Measurements from ENCODE around the gene ZNF792. TPM values are rescaled to one million over a fixed set of nuclear protein-coding genes. Genes with fewer than 3 reads are reported as not detected.
A peak's percentile ranks its signal among the peaks of the same experiment; 100 is the strongest.
"Not testable (repeated sequence)": the region's sequence is repeated elsewhere in the genome, so short reads cannot be mapped to it uniquely, and the experiment has no call there.

ZNF792 gene
- total RNA-seq, 1 donor from 2014 or later = 6.8 TPM

- peaks cover 10% of the 10 kb centered on the region for H3K9me3 Mint-ChIP-seq
- H3K4me1 Mint-ChIP-seq (ENCODE audit: low read depth) = peaks cover under 1% of the 10 kb centered on the region
- peaks cover 4% of the 10 kb centered on the region for H3K27me3 Mint-ChIP-seq (ENCODE audit: insufficient read depth)
- no peak overlapping the region for H3K4me3 Mint-ChIP-seq
- H3K27ac Mint-ChIP-seq = no peak overlapping the region
- no peaks in the 10 kb centered on the region for H3K36me3 Mint-ChIP-seq (ENCODE audit: low read depth)
- intact Hi-C loops (cut with micrococcal nuclease) = no loop called here
- DNase-seq (ENCODE audit: low spot score) = no peak
Measured at GRCh38 chr19:34979819-34980640, 16.0 kb upstream of the ZNF792 start.

GRCh38 chr19:34976611-34977010 is 12.6 kb upstream of the ZNF792 start:
- Mint-ChIP-seq H3K9me3 (peaks cover 10% of the 10 kb centered on the region), H3K36me3 (ENCODE audit: low read depth) (no peaks in the 10 kb centered on the region), H3K27ac (no peak overlapping the region), H3K4me3 (no peak overlapping the region), H3K27me3 (ENCODE audit: insufficient read depth) (peaks cover 4% of the 10 kb centered on the region), H3K4me1 (ENCODE audit: low read depth) (peaks cover 13% of the 10 kb centered on the region)
- no peak for DNase-seq (ENCODE audit: low spot score)
- intact Hi-C loops (cut with micrococcal nuclease) = no loop called here

GRCh38 chr19:34975056-34975455 is 11.0 kb upstream of the ZNF792 start:
- H3K36me3 Mint-ChIP-seq (ENCODE audit: low read depth) = no peaks in the 10 kb centered on the region
- no peak overlapping the region for H3K4me3 Mint-ChIP-seq
- no peak overlapping the region for H3K27ac Mint-ChIP-seq
- DNase-seq (ENCODE audit: low spot score) = no peak
- peaks cover 10% of the 10 kb centered on the region for H3K9me3 Mint-ChIP-seq
- intact Hi-C loops (cut with micrococcal nuclease) = no loop called here
- H3K27me3 Mint-ChIP-seq (ENCODE audit: insufficient read depth) = peaks cover 4% of the 10 kb centered on the region
- peaks cover 13% of the 10 kb centered on the region for H3K4me1 Mint-ChIP-seq (ENCODE audit: low read depth)

- Mint-ChIP-seq H3K36me3 (ENCODE audit: low read depth) (no peaks in the 10 kb centered on the region), H3K27ac (no peak overlapping the region)
Measured at GRCh38 chr19:34974646-34975045, 10.6 kb upstream of the ZNF792 start.

GRCh38 chr19:34972163-34972705 is 8.2 kb upstream of the ZNF792 start:
- Mint-ChIP-seq H3K27ac (no peak overlapping the region), H3K36me3 (ENCODE audit: low read depth) (no peaks in the 10 kb centered on the region), H3K9me3 (peaks cover 26% of the 10 kb centered on the region), H3K4me1 (ENCODE audit: low read depth) (peaks cover 13% of the 10 kb centered on the region), H3K27me3 (ENCODE audit: insufficient read depth) (peaks cover 5% of the 10 kb centered on the region), H3K4me3 (no peak overlapping the region)
- intact Hi-C loops (cut with micrococcal nuclease) = no loop called here
- DNase-seq (ENCODE audit: low spot score) = no peak

More at GRCh38 chr19:34974646-34975045, 10.6 kb upstream of the ZNF792 start:
- H3K27me3 Mint-ChIP-seq (ENCODE audit: insufficient read depth) = peaks cover 4% of the 10 kb centered on the region
- no peak overlapping the region for H3K4me3 Mint-ChIP-seq
- peaks cover 13% of the 10 kb centered on the region for H3K4me1 Mint-ChIP-seq (ENCODE audit: low read depth)
- intact Hi-C loops (cut with micrococcal nuclease) = no loop called here
- no peak for DNase-seq (ENCODE audit: low spot score)
- peaks cover 12% of the 10 kb centered on the region for H3K9me3 Mint-ChIP-seq

- DNase-seq (ENCODE audit: low spot score); H3K4me3 Mint-ChIP-seq; H3K27ac Mint-ChIP-seq; H3K36me3 Mint-ChIP-seq (ENCODE audit: low read depth); intact Hi-C loops (cut with micrococcal nuclease); H3K27me3 Mint-ChIP-seq (ENCODE audit: insufficient read depth): not testable (repeated sequence)
- Mint-ChIP-seq H3K4me1 (ENCODE audit: low read depth) (peaks cover 13% of the 10 kb centered on the region), H3K9me3 (peaks cover 31% of the 10 kb centered on the region)
Measured at GRCh38 chr19:34970185-34970780, 6.3 kb upstream of the ZNF792 start.

GRCh38 chr19:34969721-34970120 is 5.7 kb upstream of the ZNF792 start:
- H3K27ac Mint-ChIP-seq = no peak overlapping the region
- H3K27me3 Mint-ChIP-seq (ENCODE audit: insufficient read depth) = peaks cover 5% of the 10 kb centered on the region
- intact Hi-C loops (cut with micrococcal nuclease) = no loop called here
- no peak overlapping the region for H3K4me3 Mint-ChIP-seq
- no peaks in the 10 kb centered on the region for H3K36me3 Mint-ChIP-seq (ENCODE audit: low read depth)
- H3K4me1 Mint-ChIP-seq (ENCODE audit: low read depth) = peaks cover 13% of the 10 kb centered on the region
- DNase-seq (ENCODE audit: low spot score) = no peak
- H3K9me3 Mint-ChIP-seq = peaks cover 31% of the 10 kb centered on the region

GRCh38 chr19:34967551-34967950 is 3.5 kb upstream of the ZNF792 start:
- no peak for DNase-seq (ENCODE audit: low spot score)
- H3K9me3 Mint-ChIP-seq = peaks cover 38% of the 10 kb centered on the region
- peaks cover 1% of the 10 kb centered on the region for H3K27me3 Mint-ChIP-seq (ENCODE audit: insufficient read depth)
- peaks cover 11% of the 10 kb centered on the region for H3K4me1 Mint-ChIP-seq (ENCODE audit: low read depth)
- no peak overlapping the region for H3K4me3 Mint-ChIP-seq
- peaks cover 8% of the 10 kb centered on the region for H3K36me3 Mint-ChIP-seq (ENCODE audit: low read depth)
- no peak overlapping the region for H3K27ac Mint-ChIP-seq
- intact Hi-C loops (cut with micrococcal nuclease) = no loop called here

- H3K4me3 Mint-ChIP-seq = peak overlapping the region; percentile 43
- peaks cover 22% of the 10 kb centered on the region for H3K4me1 Mint-ChIP-seq (ENCODE audit: low read depth)
- peaks cover 55% of the 10 kb centered on the region for H3K9me3 Mint-ChIP-seq
- intact Hi-C loops (cut with micrococcal nuclease); H3K27me3 Mint-ChIP-seq (ENCODE audit: insufficient read depth); H3K27ac Mint-ChIP-seq; DNase-seq (ENCODE audit: low spot score): not testable (repeated sequence)
- H3K36me3 Mint-ChIP-seq (ENCODE audit: low read depth) = peaks cover 27% of the 10 kb centered on the region
Measured at GRCh38 chr19:34965505-34965904, 1.5 kb upstream of the ZNF792 start.

GRCh38 chr19:34964598-34964997 is 569 bp upstream of the ZNF792 start:
- intact Hi-C loops (cut with micrococcal nuclease) = loop anchor here (5.0 kb wide), 2 partner anchors 38 to 192 kb away; partner anchors contain the start of genes GRAMD1A and ZNF599

GRCh38 chr19:34962687-34963572 is 1.1 kb downstream of the ZNF792 start:
- intact Hi-C loops (cut with micrococcal nuclease) = loop anchor here (5.0 kb wide), 2 partner anchors 39 to 191 kb away; partner anchors contain the start of genes GRAMD1A and ZNF599
- peak overlapping the region; percentile 83 for H3K27ac Mint-ChIP-seq
- peaks cover 22% of the 10 kb centered on the region for H3K4me1 Mint-ChIP-seq (ENCODE audit: low read depth)
- H3K27me3 Mint-ChIP-seq (ENCODE audit: insufficient read depth) = peaks cover 2% of the 10 kb centered on the region
- H3K4me3 Mint-ChIP-seq = peak overlapping the region; percentile 91
- peaks cover 53% of the 10 kb centered on the region for H3K36me3 Mint-ChIP-seq (ENCODE audit: low read depth)
- H3K9me3 Mint-ChIP-seq = peaks cover 62% of the 10 kb centered on the region
- no peak for DNase-seq (ENCODE audit: low spot score)

More at GRCh38 chr19:34964598-34964997, 569 bp upstream of the ZNF792 start:
- H3K4me3 Mint-ChIP-seq = peak overlapping the region; percentile 74
- peaks cover 36% of the 10 kb centered on the region for H3K36me3 Mint-ChIP-seq (ENCODE audit: low read depth)
- DNase-seq (ENCODE audit: low spot score) = no peak
- peaks cover 22% of the 10 kb centered on the region for H3K4me1 Mint-ChIP-seq (ENCODE audit: low read depth)
- H3K9me3 Mint-ChIP-seq = peaks cover 61% of the 10 kb centered on the region
- H3K27me3 Mint-ChIP-seq (ENCODE audit: insufficient read depth) = peaks cover 3% of the 10 kb centered on the region
- H3K27ac Mint-ChIP-seq = no peak overlapping the region

Data from activated T-helper 1 cell treated with anti-CD3 and anti-CD28 coated beads, Interleukin-12 subunit alpha, Interleukin-12 subunit beta, Interleukin-2, Interleukin-4 antibody, amounts not matched to agents 30 ng/mL and 10 ng/mL and 1 ng/mL, durations not matched to agents 14 hours and 24 hours and 36 hours (primary cell).